Trophoblast cell (in vitro differentiated cells and primary cell): ENCODE measurements around the gene ITPKB.
A peak's percentile ranks its signal among the peaks of the same experiment; 100 is the strongest.

Experiments
- DNase-seq, 2 donors: peaks; one replicate each; pipeline ENCODE4 v3.0.0-alpha.2; 2016
- H2AFZ ChIP-seq: 2 replicates; pipeline ENCODE4 v1.6.1; 2013; ENCODE audit warnings: low read length, moderate library complexity, mild to moderate bottlenecking; ENCODE audit not compliant: insufficient read depth, poor library complexity
- H2AK5ac ChIP-seq: 2 replicates; pipeline ENCODE4 v1.6.1; 2013; ENCODE audit warnings: mild to moderate bottlenecking, low read length
- H2BK120ac ChIP-seq: 2 replicates; pipeline ENCODE4 v1.6.1; 2013; ENCODE audit warnings: low read length, mild to moderate bottlenecking, moderate library complexity; ENCODE audit not compliant: insufficient read depth, poor library complexity
- H2BK12ac ChIP-seq: 2 replicates; pipeline ENCODE4 v1.6.1; 2013; ENCODE audit warnings: mild to moderate bottlenecking, low read length, moderate library complexity
- H2BK5ac ChIP-seq: 2 replicates; pipeline ENCODE4 v1.6.1; 2013; ENCODE audit warnings: low read length, low read depth, moderate library complexity, mild to moderate bottlenecking; ENCODE audit not compliant: poor library complexity
- H3K14ac ChIP-seq: 2 replicates; pipeline ENCODE4 v1.6.1; 2013; ENCODE audit warnings: mild to moderate bottlenecking, low read length
- H3K18ac ChIP-seq: 2 replicates; pipeline ENCODE4 v1.6.1; 2013; ENCODE audit warnings: mild to moderate bottlenecking, low read length
- H3K23ac ChIP-seq: 2 replicates; pipeline ENCODE4 v1.6.1; 2013; ENCODE audit warnings: low read length
- H3K27ac ChIP-seq: 2 replicates; pipeline ENCODE4 v1.5.1; 2013; ENCODE audit warnings: low read depth, mild to moderate bottlenecking, inconsistent platforms, low read length, moderate library complexity
- H3K27me3 ChIP-seq: 2 replicates; pipeline ENCODE4 v1.6.1; 2013; ENCODE audit warnings: inconsistent platforms, mild to moderate bottlenecking, low read length, moderate library complexity; ENCODE audit not compliant: insufficient read depth
- H3K36me3 ChIP-seq, 2 experiments: 1 replicate in 1 of 2; 2 replicates in 1 of 2; pipeline ENCODE4 v1.6.1; 2013; ENCODE audit warnings: low read length in 2 of 2, mild to moderate bottlenecking in 2 of 2, moderate library complexity in 1 of 2; ENCODE audit not compliant: insufficient read depth in 2 of 2, control insufficient read depth in 1 of 2
- H3K4ac ChIP-seq: 2 replicates; pipeline ENCODE4 v1.6.1; 2013; ENCODE audit warnings: low read depth, mild to moderate bottlenecking, low read length, moderate library complexity
- H3K4me1 ChIP-seq, 2 experiments: 1 replicate in 1 of 2; 2 replicates in 1 of 2; pipeline ENCODE4 v1.6.1; 2013; ENCODE audit warnings: low read length in 2 of 2, mild to moderate bottlenecking in 2 of 2, moderate library complexity in 1 of 2; ENCODE audit not compliant: insufficient read depth in 2 of 2, control insufficient read depth in 1 of 2
- H3K4me2 ChIP-seq: 2 replicates; pipeline ENCODE4 v1.6.1; 2013; ENCODE audit warnings: inconsistent platforms, mild to moderate bottlenecking, low read length, moderate library complexity
- H3K4me3 ChIP-seq: 2 replicates; pipeline ENCODE4 v1.5.1; 2013; ENCODE audit warnings: mild to moderate bottlenecking, low read depth, low read length, inconsistent platforms
- H3K79me1 ChIP-seq: one replicate; pipeline ENCODE4 v1.6.1; 2013; ENCODE audit warnings: low read length
- H3K79me2 ChIP-seq: 2 replicates; pipeline ENCODE4 v1.6.1; 2013; ENCODE audit warnings: low read length, mild to moderate bottlenecking; ENCODE audit not compliant: control insufficient read depth, insufficient read depth, poor library complexity
- H3K9ac ChIP-seq: 2 replicates; pipeline ENCODE4 v1.6.1; 2013; ENCODE audit warnings: mild to moderate bottlenecking, low read length
- H3K9me3 ChIP-seq: 2 replicates; pipeline ENCODE4 v1.6.1; 2013; ENCODE audit warnings: low read depth, mild to moderate bottlenecking, control low read depth, inconsistent platforms, low read length; ENCODE audit not compliant: insufficient read depth
- H4K12ac ChIP-seq: 2 replicates; pipeline ENCODE4 v1.6.1; 2013; ENCODE audit warnings: low read depth, mild to moderate bottlenecking, low read length, moderate library complexity
- H4K8ac ChIP-seq: 2 replicates; pipeline ENCODE4 v1.6.1; 2013; ENCODE audit warnings: low read depth, mild to moderate bottlenecking, low read length, moderate library complexity
- H4K91ac ChIP-seq: one replicate; pipeline ENCODE4 v1.6.1; 2013; ENCODE audit warnings: low read depth, mild to moderate bottlenecking, low read length, moderate library complexity
- WGBS: extraction: QIAGEN DNeasy Blood & Tissue Kit; methylation state at CpG from one replicate; pipeline ENCODE4 v1.1.7; 2013; ENCODE audit warnings: missing lambda C conversion rate; ENCODE audit not compliant: insufficient read length, insufficient coverage; ENCODE audit errors: extremely low coverage; 5-methylcytosine and 5-hydroxymethylcytosine counted together

The ITPKB gene

GRCh38 chr1:226659136-226659535, 79.9 kb downstream of the ITPKB start:
- Histone ChIP-seq H4K91ac (no peak overlapping the region), H3K36me3 (no peaks in the 10 kb centered on the region), H3K9ac (no peak overlapping the region), H3K4ac (no peak overlapping the region), H3K23ac (no peak overlapping the region), H3K4me1 (peaks cover 30 to 34% of the 10 kb centered on the region in 2 experiments), H3K27ac (no peak overlapping the region), H3K79me2 (no peaks in the 10 kb centered on the region), H2BK5ac (no peak overlapping the region), H3K4me3 (no peak overlapping the region), H3K14ac (no peak overlapping the region), H4K12ac (no peak overlapping the region), H3K27me3 (no peaks in the 10 kb centered on the region), H3K79me1 (peaks cover 11% of the 10 kb centered on the region), H3K9me3 (no peaks in the 10 kb centered on the region), H3K18ac (no peak overlapping the region), H4K8ac (no peak overlapping the region), H2AFZ (no peak overlapping the region), H2BK120ac (no peak overlapping the region), H2BK12ac (no peak overlapping the region), H3K4me2 (no peak overlapping the region), H2AK5ac (no peak overlapping the region)
- DNase-seq = no peak
- no CpG with 5 or more reads among the region's 5 CpGs for WGBS

GRCh38 chr1:226658546-226659125, 80.4 kb downstream of the ITPKB start:
- Histone ChIP-seq H3K4me1 (peaks cover 29 to 34% of the 10 kb centered on the region in 2 experiments), H4K12ac (no peak overlapping the region), H2BK120ac (no peak overlapping the region), H3K18ac (no peak overlapping the region), H3K9ac (no peak overlapping the region), H3K23ac (no peak overlapping the region), H4K91ac (no peak overlapping the region), H3K36me3 (no peaks in the 10 kb centered on the region), H2AFZ (no peak overlapping the region), H2AK5ac (no peak overlapping the region), H3K79me1 (peaks cover 11% of the 10 kb centered on the region), H2BK12ac (peak overlapping the region; percentile 16), H4K8ac (no peak overlapping the region), H3K4me3 (no peak overlapping the region), H3K4me2 (no peak overlapping the region), H3K79me2 (no peaks in the 10 kb centered on the region), H3K14ac (no peak overlapping the region), H3K27me3 (no peaks in the 10 kb centered on the region), H3K27ac (no peak overlapping the region), H3K4ac (no peak overlapping the region), H3K9me3 (no peaks in the 10 kb centered on the region), H2BK5ac (no peak overlapping the region)
- no peak for DNase-seq
- no CpG with 5 or more reads among the region's 22 CpGs for WGBS

GRCh38 chr1:226657895-226658545, 81.1 kb downstream of the ITPKB start:
- Histone ChIP-seq H3K4me2 (no peak overlapping the region), H3K4me1 (peaks cover 27 to 35% of the 10 kb centered on the region in 2 experiments), H3K79me2 (no peaks in the 10 kb centered on the region), H4K12ac (no peak overlapping the region), H3K9ac (no peak overlapping the region), H3K27ac (no peak overlapping the region), H3K14ac (no peak overlapping the region), H3K4ac (no peak overlapping the region), H3K18ac (no peak overlapping the region), H3K23ac (no peak overlapping the region), H2AK5ac (no peak overlapping the region), H3K4me3 (no peak overlapping the region), H3K27me3 (no peaks in the 10 kb centered on the region), H4K8ac (no peak overlapping the region), H3K79me1 (peaks cover 14% of the 10 kb centered on the region), H2BK120ac (no peak overlapping the region), H3K36me3 (no peaks in the 10 kb centered on the region), H3K9me3 (no peaks in the 10 kb centered on the region), H2BK5ac (no peak overlapping the region), H2AFZ (no peak overlapping the region), H2BK12ac (no peak overlapping the region), H4K91ac (no peak overlapping the region)
- DNase-seq = no peak
- WGBS = no CpG with 5 or more reads among the region's 10 CpGs

GRCh38 chr1:226656601-226657277, 82.3 kb downstream of the ITPKB start:
- no CpG with 5 or more reads among the region's 12 CpGs for WGBS
- Histone ChIP-seq H2AK5ac (no peak overlapping the region), H3K9ac (no peak overlapping the region)

More at GRCh38 chr1:226656601-226657277, 82.3 kb downstream of the ITPKB start:
- Histone ChIP-seq H2BK5ac (no peak overlapping the region), H3K9me3 (no peaks in the 10 kb centered on the region), H3K79me2 (no peaks in the 10 kb centered on the region), H3K4me1 (peaks cover 25 to 30% of the 10 kb centered on the region in 2 experiments), H3K4me3 (no peak overlapping the region), H2BK12ac (no peak overlapping the region), H3K23ac (no peak overlapping the region), H3K27me3 (no peaks in the 10 kb centered on the region), H2BK120ac (no peak overlapping the region), H3K18ac (no peak overlapping the region), H3K4ac (no peak overlapping the region), H3K27ac (no peak overlapping the region), H4K12ac (no peak overlapping the region), H3K4me2 (no peak overlapping the region), H4K8ac (no peak overlapping the region), H4K91ac (no peak overlapping the region), H3K36me3 (no peaks in the 10 kb centered on the region), H2AFZ (no peak overlapping the region), H3K14ac (no peak overlapping the region), H3K79me1 (peaks cover 13% of the 10 kb centered on the region)
- peak in 1 of 2 donors; percentile 21 for DNase-seq
